Peyer's patch (tissue), 4 donors: Measurements from ENCODE around the gene MCTP1. TPM values are rescaled to one million over a fixed set of nuclear protein-coding genes. Genes with fewer than 3 reads are reported as not detected.

ENCODE experiments used
- DNase-seq, 3 donors: peaks; one replicate each; pipeline ENCODE4 v3.0.0-alpha.2; 2017 to 2019
- H3K27ac ChIP-seq, 4 donors: fragments of 200-600 bp; sonication (generic); one replicate each; pipeline ENCODE4 v1.5.1; 2016 to 2019
- H3K27me3 ChIP-seq, 2 donors: fragments of 200-600 bp; sonication (generic); one replicate each; pipeline ENCODE4 v1.5.1; 2019
- H3K36me3 ChIP-seq, 3 donors: fragments of 200-600 bp; sonication (generic); one replicate each; pipeline ENCODE4 v1.5.1; 2016 to 2019
- H3K4me1 ChIP-seq, 4 donors: fragments of 200-600 bp; sonication (generic); one replicate each; pipeline ENCODE4 v1.5.1; 2016 to 2019
- H3K4me3 ChIP-seq, 4 donors: fragments of 200-600 bp; sonication (generic); 1 replicate in 3 of 4; 2 replicates in 1 of 4; pipeline ENCODE4 v1.5.1; 2016 to 2019; ENCODE audit warnings: mild to moderate bottlenecking in 1 of 4
- H3K9me3 ChIP-seq, 4 donors: fragments of 200-600 bp; sonication (generic); one replicate each; pipeline ENCODE4 v1.5.1; 2016 to 2019; ENCODE audit warnings: mild to moderate bottlenecking in 1 of 4
- POLR2A ChIP-seq, 2 donors: fragments of 450-650 bp; IDR thresholded peaks; one replicate each; pipeline ENCODE4 v1.5.1; 2017; ENCODE audit warnings: antibody characterized with exemption in 2 of 2, mild to moderate bottlenecking in 2 of 2, moderate library complexity in 2 of 2
- total RNA-seq, 4 donors: library from RNA; depleted of rRNA; stranded (reverse); fragments of >200 nt; gene quantifications; one replicate each; pipeline ENCODE4 v1.1.0, GENCODE V29; 2016
- TF ChIP-seq, protein P1 (sequence below), 6 experiments: fragments of 450-650 bp in 4 of 6; fragments of 200-600 bp in 2 of 6; sonication (generic) in 1 of 6; IDR thresholded peaks; one replicate each; pipeline ENCODE4 v1.5.1; 2017 to 2019; ENCODE audit warnings: antibody characterized with exemption in 6 of 6, mild to moderate bottlenecking in 3 of 6, moderate library complexity in 1 of 6

Gene MCTP1
- total RNA-seq, 4 donors from 2014 or later = 4.7 to 61.1 (median 11.3) TPM

DNA sequence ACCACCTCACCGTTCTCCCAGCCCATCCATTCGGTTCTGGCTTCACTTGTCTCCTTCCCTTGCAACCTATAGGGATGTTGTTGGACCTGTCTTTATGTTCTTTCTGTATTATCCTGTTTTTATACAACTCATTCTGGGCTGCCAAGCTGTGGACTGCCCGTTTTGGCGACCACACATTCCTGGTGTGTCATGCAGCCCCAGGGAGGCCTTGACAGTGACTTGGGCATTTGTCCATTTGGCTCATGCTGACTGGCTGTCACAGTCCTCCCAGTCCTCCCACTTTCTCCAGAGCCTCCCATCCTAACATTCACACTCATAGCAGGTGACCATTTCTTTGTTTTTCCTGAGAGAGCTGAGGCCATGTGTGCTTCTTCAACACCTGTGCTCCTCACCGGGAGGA lies 530.1 kb downstream of the MCTP1 start:
- H3K27ac ChIP-seq = no peak overlapping the region

GRCh38 chr5:94751460-94751859 lies 533.4 kb downstream of the MCTP1 start:
- H3K36me3 ChIP-seq = no peaks in the 10 kb centered on the region
- no peaks in the 10 kb centered on the region for H3K4me1 ChIP-seq
- H3K27ac ChIP-seq = no peak overlapping the region
- TF ChIP-seq, protein P1, sequence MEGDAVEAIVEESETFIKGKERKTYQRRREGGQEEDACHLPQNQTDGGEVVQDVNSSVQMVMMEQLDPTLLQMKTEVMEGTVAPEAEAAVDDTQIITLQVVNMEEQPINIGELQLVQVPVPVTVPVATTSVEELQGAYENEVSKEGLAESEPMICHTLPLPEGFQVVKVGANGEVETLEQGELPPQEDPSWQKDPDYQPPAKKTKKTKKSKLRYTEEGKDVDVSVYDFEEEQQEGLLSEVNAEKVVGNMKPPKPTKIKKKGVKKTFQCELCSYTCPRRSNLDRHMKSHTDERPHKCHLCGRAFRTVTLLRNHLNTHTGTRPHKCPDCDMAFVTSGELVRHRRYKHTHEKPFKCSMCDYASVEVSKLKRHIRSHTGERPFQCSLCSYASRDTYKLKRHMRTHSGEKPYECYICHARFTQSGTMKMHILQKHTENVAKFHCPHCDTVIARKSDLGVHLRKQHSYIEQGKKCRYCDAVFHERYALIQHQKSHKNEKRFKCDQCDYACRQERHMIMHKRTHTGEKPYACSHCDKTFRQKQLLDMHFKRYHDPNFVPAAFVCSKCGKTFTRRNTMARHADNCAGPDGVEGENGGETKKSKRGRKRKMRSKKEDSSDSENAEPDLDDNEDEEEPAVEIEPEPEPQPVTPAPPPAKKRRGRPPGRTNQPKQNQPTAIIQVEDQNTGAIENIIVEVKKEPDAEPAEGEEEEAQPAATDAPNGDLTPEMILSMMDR (IDR thresholded peaks at IDR 0.05) = no peak
- TF ChIP-seq POLR2A (IDR thresholded peaks at IDR 0.05) = no peak
- H3K4me3 ChIP-seq = no peak overlapping the region
- no peaks in the 10 kb centered on the region for H3K27me3 ChIP-seq
- no peaks in the 10 kb centered on the region for H3K9me3 ChIP-seq
- DNase-seq = no peak

More for the DNA sequence above, 530.1 kb downstream of the MCTP1 start:
- Histone ChIP-seq H3K4me1 (no peaks in the 10 kb centered on the region), H3K4me3 (no peak overlapping the region), H3K9me3 (no peaks in the 10 kb centered on the region), H3K36me3 (no peaks in the 10 kb centered on the region), H3K27me3 (no peaks in the 10 kb centered on the region)
- TF ChIP-seq POLR2A (IDR thresholded peaks at IDR 0.05) = no peak
- TF ChIP-seq, protein P1 (IDR thresholded peaks at IDR 0.05) = no peak
- DNase-seq = no peak

DNA sequence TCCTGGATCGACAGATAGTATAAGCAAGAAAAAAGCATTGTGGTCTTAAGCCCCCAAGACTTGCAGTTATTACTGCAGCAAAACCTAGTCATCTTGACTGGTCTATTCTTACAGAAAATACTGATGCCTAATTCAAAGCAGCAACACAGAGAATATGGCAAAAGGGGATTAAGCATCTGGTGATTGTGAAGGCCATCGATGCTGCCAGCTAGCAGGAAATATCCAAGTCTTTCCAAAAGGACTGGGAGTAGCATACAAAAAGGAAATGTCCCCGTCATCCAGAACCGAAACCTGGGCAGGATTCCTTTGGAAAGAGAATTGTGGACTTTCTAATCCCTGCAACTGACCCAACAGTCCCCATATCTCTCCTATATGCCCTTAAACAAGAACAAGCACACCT lies 534.2 kb downstream of the MCTP1 start:
- no peak for DNase-seq
- Histone ChIP-seq H3K27ac (no peak overlapping the region), H3K9me3 (no peaks in the 10 kb centered on the region), H3K27me3 (no peaks in the 10 kb centered on the region), H3K36me3 (no peaks in the 10 kb centered on the region), H3K4me3 (no peak overlapping the region), H3K4me1 (no peaks in the 10 kb centered on the region)
- TF ChIP-seq POLR2A (IDR thresholded peaks at IDR 0.05) = no peak
- TF ChIP-seq, protein P1 (IDR thresholded peaks at IDR 0.05) = no peak

- Histone ChIP-seq H3K4me3 (no peak overlapping the region), H3K36me3 (no peaks in the 10 kb centered on the region), H3K27me3 (no peaks in the 10 kb centered on the region), H3K27ac (no peak overlapping the region), H3K4me1 (no peaks in the 10 kb centered on the region), H3K9me3 (no peaks in the 10 kb centered on the region)
- DNase-seq = no peak
- TF ChIP-seq, protein P1 (IDR thresholded peaks at IDR 0.05) = no peak
- no peak for TF ChIP-seq POLR2A (IDR thresholded peaks at IDR 0.05)
Measured at GRCh38 chr5:94749042-94749441, 535.9 kb downstream of the MCTP1 start.

DNA sequence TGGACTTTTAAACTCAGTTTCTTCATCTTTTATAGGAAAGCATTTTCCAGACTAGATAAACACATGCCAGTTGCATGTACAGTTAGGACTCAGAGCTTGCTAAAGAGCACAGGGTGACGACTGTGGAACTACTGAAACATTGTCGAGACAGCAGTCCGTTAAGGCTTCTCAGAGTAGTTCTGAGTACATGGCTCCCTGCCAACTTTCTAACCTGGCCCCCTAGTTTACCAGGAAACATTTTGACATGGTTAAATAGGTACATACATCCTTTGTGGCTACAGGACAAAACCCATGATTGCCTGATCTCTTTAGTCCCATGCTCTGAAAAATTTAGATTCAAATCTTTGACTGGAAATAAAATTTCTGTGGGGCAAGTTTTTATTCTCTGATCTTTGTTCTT lies 536.7 kb downstream of the MCTP1 start:
- no peaks in the 10 kb centered on the region for H3K36me3 ChIP-seq
- no peaks in the 10 kb centered on the region for H3K9me3 ChIP-seq
- no peaks in the 10 kb centered on the region for H3K4me1 ChIP-seq
- no peak overlapping the region for H3K27ac ChIP-seq
- TF ChIP-seq, protein P1 (IDR thresholded peaks at IDR 0.05) = no peak
- no peak for TF ChIP-seq POLR2A (IDR thresholded peaks at IDR 0.05)
- no peak overlapping the region for H3K4me3 ChIP-seq
- DNase-seq = no peak
- H3K27me3 ChIP-seq = no peaks in the 10 kb centered on the region

DNA sequence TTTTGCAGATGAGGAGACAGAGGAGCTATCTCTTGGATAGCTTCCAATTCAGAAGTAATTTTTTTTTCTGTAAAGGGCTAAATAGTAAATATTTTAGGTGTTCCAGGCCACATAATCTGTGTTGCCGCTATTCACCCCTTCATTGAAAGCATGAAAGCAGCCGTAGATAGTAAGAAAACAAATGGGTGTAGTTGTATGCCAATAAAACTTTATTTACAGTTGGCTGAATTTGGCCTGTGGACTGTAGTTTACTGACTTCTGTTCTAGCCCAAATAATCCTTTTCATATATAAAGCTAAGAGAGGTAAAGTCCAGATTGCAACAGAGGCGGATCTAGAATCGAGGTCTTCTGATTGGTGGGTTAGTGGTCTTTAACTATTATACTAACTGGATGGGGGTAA lies 537.5 kb downstream of the MCTP1 start:
- Histone ChIP-seq H3K9me3 (no peaks in the 10 kb centered on the region), H3K4me3 (no peak overlapping the region), H3K36me3 (no peaks in the 10 kb centered on the region), H3K27ac (no peak overlapping the region), H3K4me1 (no peaks in the 10 kb centered on the region), H3K27me3 (no peaks in the 10 kb centered on the region)
- TF ChIP-seq, protein P1 (IDR thresholded peaks at IDR 0.05) = no peak
- no peak for TF ChIP-seq POLR2A (IDR thresholded peaks at IDR 0.05)
- no peak for DNase-seq
